ENCODE data around the gene SRPK1. TPM values are rescaled to one million over a fixed set of nuclear protein-coding genes. Genes with fewer than 3 reads are reported as not detected.
"Not testable (repeated sequence)": the region's sequence is repeated elsewhere in the genome, so short reads cannot be mapped to it uniquely, and the experiment has no call there.

The SRPK1 gene
- polyA plus RNA-seq, 4 donors, result 33.6 to 51.9 (median 50.6) TPM

DNA sequence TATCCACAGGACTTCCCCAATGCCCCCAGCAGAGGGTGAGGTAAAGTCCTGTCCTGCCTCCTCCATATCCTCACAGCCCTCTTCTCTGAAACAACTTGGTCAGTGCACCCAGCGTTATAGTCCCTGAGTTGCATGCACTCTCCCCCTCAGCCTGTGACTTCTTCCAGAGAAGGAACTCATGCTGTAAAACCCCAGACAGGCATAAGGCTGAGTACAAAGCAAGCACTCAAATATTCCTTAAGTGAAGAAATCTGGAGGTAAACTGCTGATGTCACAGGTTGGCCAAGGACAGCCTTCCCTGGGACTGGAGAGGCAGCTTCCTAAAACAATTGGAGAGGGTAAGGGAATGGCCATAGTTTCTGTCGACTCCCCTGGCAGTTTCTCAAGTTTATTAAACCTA lies 12.9 kb upstream of the SRPK1 start:
- DNase-seq (ENCODE audit: low read depth in 4 of 4, low spot score in 3 of 4), result no peak

DNA sequence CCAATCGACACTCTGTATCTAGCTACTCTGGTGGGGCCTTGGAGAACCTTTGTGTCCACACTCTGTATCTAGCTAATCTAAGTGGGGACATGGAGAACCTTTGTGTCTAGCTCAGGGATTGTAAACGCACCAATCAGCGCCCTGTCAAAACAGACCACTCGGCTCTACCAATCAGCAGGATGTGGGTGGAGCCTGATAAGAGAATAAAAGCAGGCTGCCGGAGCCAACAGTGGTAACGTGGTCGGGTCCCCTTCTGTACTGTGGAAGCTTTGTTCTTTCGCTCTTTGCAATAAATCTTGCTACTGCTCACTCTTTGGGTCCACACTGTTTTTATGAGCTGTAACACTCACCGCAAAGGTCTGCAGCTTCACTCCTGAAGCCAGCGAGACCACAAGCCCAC lies 11.0 kb upstream of the SRPK1 start:
- not testable (repeated sequence) for DNase-seq (ENCODE audit: low read depth in 4 of 4, low spot score in 3 of 4)

DNA sequence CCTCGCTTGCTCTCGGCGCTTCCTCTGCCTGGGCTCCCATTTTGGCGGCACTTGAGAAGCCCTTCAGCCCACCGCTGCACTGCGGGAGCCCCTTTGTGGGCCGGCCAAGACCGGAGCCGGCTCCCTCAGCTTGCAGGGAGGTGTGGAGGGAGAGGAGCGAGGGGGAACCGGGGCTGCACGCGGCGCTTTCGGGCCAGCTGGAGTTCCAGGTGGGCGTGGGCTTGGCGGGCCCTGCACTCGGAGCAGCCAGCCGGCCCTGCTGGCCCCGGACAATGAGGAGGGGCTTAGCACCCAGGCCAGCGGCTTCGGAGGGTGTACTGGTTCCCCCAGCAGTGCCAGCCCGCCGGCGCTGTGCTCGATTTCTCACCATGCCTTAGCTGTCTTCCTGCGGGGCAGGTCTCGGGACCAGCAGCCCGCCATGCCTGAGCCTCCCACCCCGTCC lies 10.2 kb upstream of the SRPK1 start:
- no peak for DNase-seq (ENCODE audit: low read depth in 4 of 4, low spot score in 3 of 4)

DNA sequence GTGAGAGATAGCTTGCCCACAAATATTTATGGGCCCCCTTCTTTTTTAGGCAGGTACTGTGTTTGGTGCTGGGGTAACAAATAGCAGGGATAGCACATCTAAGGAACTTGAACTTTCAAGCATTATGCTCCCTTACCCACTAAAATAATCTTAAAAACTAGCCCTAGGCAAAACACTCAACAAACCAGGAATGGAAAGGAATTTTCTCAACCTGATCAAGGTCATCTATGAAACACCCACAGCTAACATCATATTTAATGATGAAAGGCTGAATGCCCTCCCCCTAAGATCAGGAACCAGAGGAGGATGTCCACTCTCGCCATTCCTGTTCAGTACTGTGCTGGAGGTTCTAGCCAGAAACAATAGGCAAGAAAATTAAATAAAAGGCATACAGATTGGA lies 8.7 kb upstream of the SRPK1 start:
- DNase-seq (ENCODE audit: low read depth in 4 of 4, low spot score in 3 of 4), result no peak

DNA sequence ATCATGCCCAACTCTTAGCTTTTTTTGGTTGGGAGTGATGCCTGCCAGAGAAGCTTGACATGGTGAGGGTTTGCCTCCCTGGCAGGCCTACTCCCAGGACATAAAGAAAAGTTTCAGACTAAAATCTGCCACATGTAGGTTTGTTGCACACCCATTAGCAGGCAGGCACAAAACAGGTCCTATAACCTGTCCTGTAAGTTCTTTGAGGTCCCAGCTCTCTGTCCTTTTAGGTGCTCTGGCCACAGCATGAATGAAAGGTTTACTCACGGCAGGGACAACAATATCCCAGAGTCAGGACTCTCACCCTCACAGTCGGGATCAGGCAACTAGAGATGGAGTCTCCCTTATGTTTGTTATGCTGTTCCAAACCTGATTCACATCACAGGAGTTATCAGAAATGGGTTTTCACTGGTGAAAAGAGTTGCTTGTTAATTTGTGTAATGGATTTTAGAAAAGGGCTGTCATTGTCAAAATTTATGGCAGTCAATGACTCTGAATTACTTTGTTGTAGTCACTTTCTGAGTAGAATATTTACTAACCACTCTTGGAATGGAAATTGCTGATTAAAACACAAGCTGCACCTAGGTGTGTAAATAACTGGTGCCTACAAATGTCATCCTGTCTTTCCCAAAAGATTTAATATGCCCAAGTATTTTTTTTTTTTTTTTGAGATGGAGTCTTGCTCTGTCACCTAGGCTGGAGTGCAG lies 5.8 kb upstream of the SRPK1 start:
- DNase-seq (ENCODE audit: low read depth in 4 of 4, low spot score in 3 of 4), result no peak

DNA sequence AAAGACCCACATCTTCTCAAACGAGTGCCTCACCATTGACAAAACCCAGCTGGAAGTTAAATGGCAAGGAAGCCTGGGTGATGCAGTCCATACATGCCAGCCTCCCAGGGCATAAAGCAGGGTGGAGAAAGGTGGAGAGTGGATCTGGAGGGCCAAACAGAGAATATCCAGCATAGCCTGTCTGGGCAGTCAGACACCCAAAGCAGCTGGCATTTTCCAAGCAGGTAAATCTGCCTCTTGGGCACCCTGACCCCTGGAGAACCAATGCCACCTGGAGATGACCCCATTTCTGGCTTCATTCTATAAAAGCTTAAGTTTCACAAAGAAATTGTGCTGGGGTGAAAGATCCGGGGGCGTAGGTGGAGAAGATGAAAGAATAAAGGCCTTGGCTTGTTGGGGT lies 5.1 kb upstream of the SRPK1 start:
- no peak for DNase-seq (ENCODE audit: low read depth in 4 of 4, low spot score in 3 of 4)

DNA sequence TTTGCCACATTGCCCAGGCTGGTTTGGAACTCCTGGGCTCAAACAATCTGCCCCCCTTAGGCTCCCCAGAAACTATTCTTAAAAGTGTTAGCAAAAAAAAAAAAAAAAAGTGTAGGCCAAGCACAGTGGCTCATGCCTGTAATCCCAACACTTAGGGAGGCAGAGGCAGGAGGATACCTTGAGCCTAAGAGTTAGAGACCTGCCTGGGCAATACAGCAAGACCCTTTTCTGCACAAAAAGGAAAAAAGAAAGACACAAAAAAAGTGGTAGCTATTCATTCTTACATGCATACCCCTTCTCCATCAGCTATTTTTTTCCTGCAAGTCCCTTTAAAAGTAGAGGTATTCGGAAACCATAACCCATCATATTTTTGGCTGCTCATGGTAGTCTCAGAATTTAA lies 3.2 kb upstream of the SRPK1 start:
- DNase-seq (ENCODE audit: low read depth in 4 of 4, low spot score in 3 of 4), result no peak

DNA sequence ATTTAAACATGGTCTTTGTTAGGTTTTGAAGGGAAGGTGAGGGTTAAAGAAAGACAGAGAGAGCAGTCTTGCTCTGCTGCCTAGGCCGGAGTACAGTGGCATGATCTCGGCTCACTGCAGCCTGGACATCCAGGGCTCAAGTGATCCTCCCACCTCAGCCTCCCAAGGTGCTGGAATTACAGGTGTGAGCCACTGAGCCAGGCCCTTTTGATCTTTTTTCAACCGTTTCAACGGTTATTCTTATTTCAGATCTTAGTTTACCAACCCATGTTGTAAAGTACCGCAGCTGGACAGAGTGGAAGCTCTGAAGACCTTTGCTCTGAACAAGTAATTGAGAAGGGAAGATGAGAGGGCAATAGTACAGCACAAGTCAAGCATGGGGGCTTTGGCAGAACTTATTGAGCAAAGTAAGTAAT lies 1.2 kb upstream of the SRPK1 start:
- DNase-seq (ENCODE audit: low read depth in 4 of 4, low spot score in 3 of 4), result no peak

DNA sequence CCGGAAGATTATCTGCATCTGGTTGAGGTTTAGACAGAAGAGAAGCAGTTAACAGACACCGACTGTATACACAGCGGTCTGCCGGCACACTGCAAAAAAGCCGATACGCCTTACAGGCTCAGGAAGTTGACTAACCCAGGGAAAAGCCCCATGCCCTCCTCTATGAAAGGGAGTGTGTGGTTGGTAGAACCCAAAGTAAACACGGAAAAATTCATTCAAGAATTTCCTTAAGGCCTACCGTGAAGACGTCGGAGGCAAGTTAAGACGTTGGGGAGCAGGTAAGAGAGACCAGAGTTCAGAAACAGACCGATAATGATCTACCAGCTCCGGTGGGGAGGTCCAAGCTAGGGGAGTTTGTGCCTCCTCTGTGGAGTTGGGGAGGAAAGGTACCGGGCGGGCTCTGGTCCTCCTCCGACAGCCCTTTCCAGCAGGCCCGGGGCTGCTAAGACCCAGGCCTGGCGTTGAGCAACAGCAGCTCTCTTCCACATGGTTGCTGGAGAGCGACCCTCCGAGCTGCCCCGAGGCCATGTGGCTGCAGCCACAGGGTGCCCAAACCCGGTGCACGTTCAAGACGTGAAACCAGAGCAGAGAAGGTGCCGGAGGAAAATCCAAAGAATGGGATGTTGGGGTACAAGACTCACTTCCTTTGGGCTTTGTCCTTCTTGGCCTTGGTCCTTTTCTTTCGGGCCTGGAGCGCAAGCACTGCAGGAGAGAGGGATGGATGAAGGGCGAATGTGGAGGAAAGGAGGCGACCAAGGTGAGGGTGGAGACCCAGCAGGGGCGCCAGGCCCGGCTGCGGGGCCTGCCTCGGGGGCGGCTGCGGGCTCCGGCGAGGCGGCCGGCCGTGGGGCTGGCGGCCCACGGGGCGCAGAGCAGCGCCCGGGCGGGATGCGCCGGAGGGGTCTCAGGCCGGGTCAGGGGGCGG lies 809 bp downstream of the SRPK1 start:
- peak in 1 of 4 donors; percentile 14 for DNase-seq (ENCODE audit: low read depth in 4 of 4, low spot score in 3 of 4)

DNA sequence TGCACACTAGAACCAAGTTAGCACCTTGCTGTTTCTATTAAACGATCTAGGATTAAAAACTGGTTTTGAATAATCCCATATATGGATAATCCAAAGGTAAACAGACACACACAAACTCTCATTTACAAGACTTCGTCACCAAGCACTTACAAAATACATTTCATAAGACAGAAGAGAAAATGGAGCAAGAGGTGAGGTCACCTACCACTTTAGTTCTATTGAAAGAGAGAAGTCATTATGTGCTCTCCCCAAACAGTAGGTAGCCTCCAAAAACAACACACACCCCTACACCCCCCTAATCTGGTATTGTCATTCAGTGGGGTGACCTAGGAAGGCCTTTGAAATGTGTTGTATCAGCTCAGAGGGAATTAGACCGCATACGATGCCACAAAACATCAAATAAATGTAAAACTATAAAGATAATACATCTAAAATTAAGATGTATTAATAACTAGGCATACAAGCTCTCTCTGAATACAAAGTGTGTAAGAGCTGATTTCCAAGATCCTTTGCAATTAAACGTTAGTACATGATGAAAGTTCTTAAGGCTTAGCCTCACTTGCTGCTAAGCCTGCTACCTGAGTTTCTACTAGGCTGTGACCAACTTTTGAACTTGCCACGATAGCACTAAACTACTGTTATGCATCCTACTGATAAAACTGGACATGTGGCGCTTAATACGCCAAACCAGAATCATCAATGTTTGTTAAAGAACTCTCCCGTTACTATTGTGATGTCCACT lies 1.6 kb downstream of the SRPK1 start:
- no peak for DNase-seq (ENCODE audit: low read depth in 4 of 4, low spot score in 3 of 4)

DNA sequence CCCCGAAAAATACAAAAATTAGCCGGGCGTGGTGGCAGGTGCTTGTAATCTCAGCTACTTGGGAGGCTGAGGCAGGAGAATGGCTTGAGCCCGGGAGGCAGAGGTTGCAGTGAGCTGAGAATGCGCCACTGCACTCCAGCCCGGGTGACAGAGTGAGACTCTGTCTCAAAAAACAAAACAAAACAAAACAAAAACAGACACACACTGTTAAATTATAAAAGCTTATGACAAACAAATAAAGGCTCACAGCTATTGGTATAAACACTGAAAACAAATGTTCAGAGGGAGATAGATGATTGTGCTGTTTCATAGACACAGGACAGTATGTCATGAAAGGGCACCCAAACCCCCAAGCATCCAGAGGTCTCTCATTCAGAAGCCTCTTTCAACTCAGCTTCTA lies 4.0 kb downstream of the SRPK1 start:
- not testable (repeated sequence) for DNase-seq (ENCODE audit: low read depth in 4 of 4, low spot score in 3 of 4)

DNA sequence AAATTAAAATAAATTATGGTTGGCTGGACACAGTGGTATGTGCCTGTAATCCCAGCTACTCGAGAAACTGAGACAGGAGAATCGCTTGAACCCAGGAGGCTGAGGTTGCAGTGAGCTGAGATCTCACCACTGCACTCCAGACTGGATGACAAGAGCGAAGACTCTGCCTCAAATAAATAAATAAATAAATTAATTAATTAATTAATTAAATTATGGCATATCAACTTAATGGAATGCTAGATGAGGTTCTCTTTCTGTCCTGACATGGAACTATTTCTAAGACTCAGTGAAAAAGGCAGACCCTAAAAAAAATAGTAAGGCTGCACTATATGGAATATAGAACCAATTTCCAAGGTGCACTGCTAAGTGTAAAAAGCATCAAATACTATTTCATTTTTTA lies 4.8 kb downstream of the SRPK1 start:
- DNase-seq (ENCODE audit: low read depth in 4 of 4, low spot score in 3 of 4), result no peak

DNA sequence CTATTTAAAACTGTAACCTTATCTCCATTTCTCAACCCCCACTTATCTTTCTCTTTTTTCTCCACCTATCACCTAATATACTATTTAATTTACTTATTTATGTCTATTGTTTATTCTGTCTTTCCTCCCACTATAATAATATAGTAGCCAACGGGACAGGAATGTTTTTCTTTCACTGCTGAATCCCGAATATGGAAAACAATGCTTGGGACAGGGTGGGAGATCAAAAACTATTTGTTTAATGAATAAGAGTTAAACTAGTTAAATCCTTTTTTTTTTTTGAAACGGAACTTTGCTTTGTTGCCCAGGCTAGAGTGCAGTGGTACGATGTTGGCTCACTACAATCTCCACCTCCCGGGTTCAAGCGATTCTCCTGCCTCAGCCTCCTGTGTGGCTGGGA lies 6.4 kb downstream of the SRPK1 start:
- no peak for DNase-seq (ENCODE audit: low read depth in 4 of 4, low spot score in 3 of 4)

DNA sequence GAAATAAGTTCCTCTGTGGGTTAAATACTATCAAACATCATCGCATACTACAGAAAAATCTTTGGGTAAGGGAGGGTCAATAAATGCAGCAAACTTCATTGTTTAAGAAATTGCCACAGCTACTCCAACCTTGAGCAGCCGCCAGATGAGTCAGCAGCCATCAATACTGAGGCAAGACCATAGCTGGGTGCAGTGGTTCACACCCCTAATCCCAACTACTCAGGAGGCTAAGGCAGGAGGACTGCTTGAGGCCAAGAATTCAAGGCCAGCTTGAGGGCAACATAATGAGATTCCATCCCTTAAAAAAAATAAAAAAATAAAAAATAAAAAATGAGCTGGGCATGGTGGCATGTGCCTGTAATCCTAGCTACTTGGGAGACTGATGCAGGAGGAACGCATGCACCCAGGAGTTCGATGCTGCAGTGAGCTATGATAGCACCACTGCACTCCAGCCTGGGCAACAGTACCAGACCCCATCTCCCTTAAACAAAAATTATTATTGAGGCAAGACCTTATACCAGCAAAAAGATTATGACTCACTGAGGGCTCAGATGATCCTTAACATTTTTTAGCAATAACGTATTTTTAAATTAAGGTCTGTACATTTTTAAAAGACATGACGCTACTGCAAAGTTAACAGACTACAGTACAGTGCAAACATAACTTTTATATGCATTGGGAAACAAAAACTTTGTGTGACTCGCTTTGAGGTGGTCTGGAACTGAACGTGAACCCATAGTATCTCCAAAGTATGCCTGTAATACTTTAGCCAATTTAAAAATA lies 8.8 kb downstream of the SRPK1 start:
- DNase-seq (ENCODE audit: low read depth in 4 of 4, low spot score in 3 of 4), result no peak

DNA sequence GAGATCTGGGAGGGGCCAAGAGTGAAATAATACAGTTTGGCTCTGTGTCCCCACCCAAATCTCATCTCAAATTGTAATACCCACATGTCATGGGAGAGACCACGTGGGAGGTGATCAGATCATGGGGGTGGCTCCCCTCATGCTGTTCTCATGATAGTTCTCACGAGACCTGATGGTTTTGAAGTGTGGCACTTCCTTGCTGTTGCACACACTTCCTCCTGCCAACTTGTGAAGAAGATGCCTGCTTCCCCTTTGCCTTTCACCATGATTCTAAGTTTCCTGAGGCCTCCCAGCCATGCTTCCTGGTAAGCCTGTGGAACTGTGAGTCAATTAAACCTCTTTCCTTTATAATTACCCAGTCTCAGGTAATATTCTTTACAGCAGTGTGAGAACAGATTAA lies 11.3 kb downstream of the SRPK1 start:
- DNase-seq (ENCODE audit: low read depth in 4 of 4, low spot score in 3 of 4), result not testable (repeated sequence)

DNA sequence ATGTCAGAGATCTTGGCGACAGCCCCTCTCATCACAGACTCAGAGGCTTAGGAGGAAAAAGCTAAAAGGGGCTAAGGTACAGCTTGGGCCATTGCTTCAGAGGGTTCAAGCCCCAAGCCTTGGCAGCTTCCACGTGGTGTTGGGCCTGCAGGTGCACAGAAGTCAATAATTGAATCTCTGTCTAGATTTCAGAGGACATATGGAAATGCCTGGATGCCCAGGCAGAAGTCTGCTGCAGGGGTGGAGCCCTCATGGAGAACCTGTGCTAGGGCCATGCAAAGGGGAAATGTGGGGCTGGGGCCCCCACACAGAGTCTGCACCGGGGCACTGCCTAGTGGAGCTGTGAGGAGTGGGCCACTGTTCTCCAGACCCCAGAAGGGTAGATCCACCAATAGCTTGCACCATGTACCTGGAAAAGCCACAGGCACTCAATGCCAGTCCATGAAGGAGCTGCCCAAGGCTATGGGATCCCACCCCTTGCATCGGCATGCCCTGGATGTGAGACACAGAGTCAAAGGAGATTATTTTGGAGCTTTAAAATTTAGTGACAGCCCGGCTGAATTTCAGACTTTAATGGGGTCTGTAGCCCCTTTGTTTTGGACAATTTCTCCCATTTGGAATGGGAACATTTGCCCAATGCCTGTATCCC lies 12.0 kb downstream of the SRPK1 start:
- DNase-seq (ENCODE audit: low read depth in 4 of 4, low spot score in 3 of 4), result not testable (repeated sequence)

DNA sequence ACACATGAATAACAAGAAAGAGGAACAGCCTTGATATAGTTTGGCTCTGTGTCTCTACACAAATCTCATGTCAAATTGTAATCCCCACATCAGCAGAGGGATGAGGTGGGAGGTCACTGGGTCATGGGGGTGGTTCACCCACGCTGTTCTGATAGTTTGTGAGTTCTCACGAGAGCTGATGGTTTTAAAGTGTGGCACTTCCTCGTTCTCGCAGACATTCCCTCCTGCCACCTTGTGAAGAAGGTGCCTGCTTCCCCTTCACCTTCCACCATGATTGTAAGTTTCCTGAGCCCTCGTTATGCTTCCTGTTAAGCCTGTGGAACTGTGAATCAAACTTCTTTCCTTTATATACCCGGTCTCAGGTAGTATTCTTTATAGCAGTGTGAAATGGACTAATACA lies 13.1 kb downstream of the SRPK1 start:
- DNase-seq (ENCODE audit: low read depth in 4 of 4, low spot score in 3 of 4), result no peak

DNA sequence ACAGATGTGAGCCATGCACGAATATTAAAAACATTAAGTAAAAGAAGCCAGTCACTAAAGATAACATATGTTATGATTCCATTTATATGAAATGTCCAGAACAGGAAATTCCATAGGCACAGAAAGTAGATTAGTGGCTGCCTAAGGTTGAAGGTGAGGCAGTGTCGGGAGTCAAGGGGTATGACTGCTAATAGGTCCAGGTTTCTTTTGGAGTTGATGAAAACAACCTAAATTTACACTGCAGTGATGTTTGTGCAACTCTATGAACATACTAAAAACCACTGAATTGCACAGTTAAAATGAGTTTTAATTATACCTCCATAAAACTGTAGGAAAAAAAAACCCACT lies 14.4 kb downstream of the SRPK1 start:
- no peak for DNase-seq (ENCODE audit: low read depth in 4 of 4, low spot score in 3 of 4)

DNA sequence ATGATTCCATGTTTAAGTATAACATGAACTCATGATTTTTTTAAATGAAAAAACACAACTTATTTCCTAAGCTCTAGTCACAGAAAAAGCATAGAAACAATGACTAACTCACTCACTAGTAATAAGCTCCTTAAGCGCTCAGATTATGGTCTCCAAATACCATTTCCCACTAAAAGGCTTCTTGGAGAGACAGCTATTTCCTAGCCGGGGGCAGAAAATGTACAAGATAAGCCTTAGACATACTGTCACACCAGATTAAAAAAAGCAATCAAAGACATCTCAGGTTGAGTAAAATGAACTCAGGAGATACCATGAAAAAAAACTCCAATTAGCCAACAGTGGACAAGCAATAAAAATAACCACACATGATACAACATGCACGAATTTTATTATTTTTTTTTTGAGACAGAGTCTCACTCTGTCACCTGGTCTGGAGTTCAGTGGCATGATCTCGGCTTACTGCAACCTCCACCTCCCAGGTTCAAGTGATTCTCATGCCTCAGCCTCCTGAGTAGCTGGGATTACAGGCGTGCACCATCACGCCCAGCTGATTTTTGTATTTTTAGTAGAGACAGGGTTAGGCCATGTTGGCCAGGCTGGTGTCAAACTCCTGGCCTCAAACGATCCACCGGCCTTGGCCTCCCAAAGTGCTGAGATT lies 14.9 kb downstream of the SRPK1 start:
- DNase-seq (ENCODE audit: low read depth in 4 of 4, low spot score in 3 of 4), result no peak
